GM12892 (cell line): ENCODE results near the gene SRRM3.

Experiments
- POLR2A ChIP-seq: IDR thresholded peaks from 2 replicates; pipeline ENCODE4 v1.6.1; 2011; ENCODE audit warnings: low read depth, low read length, control low read depth
- POLR2AphosphoS5 ChIP-seq: IDR thresholded peaks from 2 replicates; pipeline ENCODE4 v1.6.1; 2011; ENCODE audit warnings: low read depth, low read length, control low read depth
- TAF1 ChIP-seq: IDR thresholded peaks from 2 replicates; pipeline ENCODE4 v1.6.1; 2011; ENCODE audit warnings: low read depth, mild to moderate bottlenecking, control low read depth, low read length, borderline replicate concordance

DNA sequence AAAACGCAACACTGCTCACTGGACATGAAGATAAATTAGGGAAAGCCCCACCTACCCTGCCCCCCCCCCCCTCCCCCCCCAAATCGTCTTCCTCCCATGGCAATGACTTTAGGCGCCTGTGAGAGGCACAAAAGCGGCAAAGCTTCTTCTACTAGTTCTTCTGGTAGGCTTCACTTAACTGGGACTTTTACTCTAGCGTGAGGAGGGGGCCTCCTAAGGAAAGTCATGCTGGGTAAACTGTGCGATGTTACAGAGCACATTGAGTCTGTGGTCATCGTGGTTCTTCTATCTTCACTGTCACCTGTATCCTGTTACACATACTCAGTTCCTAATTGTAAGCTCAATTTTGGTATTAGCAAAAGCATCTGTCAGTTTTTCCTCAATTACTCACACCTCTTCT lies 125.9 kb downstream of the SRRM3 start:
- TF ChIP-seq POLR2A: no peak
- TF ChIP-seq POLR2AphosphoS5: no peak
- no peak for TF ChIP-seq TAF1
